Endothelial cell of umbilical vein (primary cell): ENCODE data around the gene NKX6-2. TPM values are rescaled to one million over a fixed set of nuclear protein-coding genes. Genes with fewer than 3 reads are reported as not detected.

Source experiments
- BruUV-seq: library from RNA; stranded (reverse); fragments of 400-500 nt; replicated peaks from 2 replicates; lab custom pipeline; 2021; lab: Mats Ljungman, UMichigan
- CTCF ChIA-PET: fragments of 300-600, 350-600 bp; sonication (Branson Sonifier 250); formaldehyde crosslinking; loops from one replicate; lab custom pipeline; 2021; ENCODE audit warnings: antibody characterized with exemption, inconsistent platforms; lab: Charles Lee
- POLR2A ChIA-PET: fragments of 300-600, 350-600 bp; sonication (Branson Sonifier 250); formaldehyde crosslinking; loops from one replicate; lab custom pipeline; 2021; ENCODE audit warnings: antibody characterized with exemption, inconsistent platforms; lab: Charles Lee
- DNase-seq: peaks from one replicate; pipeline ENCODE4 v3.0.0-alpha.2; 2011; ENCODE audit warnings: low read depth, low spot score
- FAIRE-seq: peaks from 2 replicates; lab custom pipeline; 2011; peaks lifted over from hg19 to GRCh38; lab: Jason Lieb, UNC
- H2AFZ ChIP-seq: 2 replicates; pipeline ENCODE4 v1.6.0; 2012; ENCODE audit warnings: low read depth, low read length, control low read depth, inconsistent platforms
- H3K27ac ChIP-seq: 2 replicates; pipeline ENCODE4 v1.5.1; 2011; ENCODE audit warnings: low read depth, mild to moderate bottlenecking, control low read depth, low read length, moderate library complexity; ENCODE audit not compliant: insufficient read depth
- H3K27me3 ChIP-seq, 2 experiments: 2 replicates each; pipeline versions ENCODE4 v1.6.0 to v1.6.1; 2011; ENCODE audit warnings: low read length in 2 of 2, mixed read lengths in 1 of 2; ENCODE audit not compliant: control insufficient read depth in 2 of 2, insufficient read depth in 2 of 2
- H3K36me3 ChIP-seq, 2 experiments: 2 replicates in 1 of 2; 3 replicates in 1 of 2; pipeline ENCODE4 v1.5.1; 2011; ENCODE audit warnings: low read length in 2 of 2, mild to moderate bottlenecking in 1 of 2, moderate library complexity in 1 of 2; ENCODE audit not compliant: control insufficient read depth in 2 of 2, insufficient read depth in 2 of 2; ENCODE audit errors: extremely low read depth in 1 of 2
- H3K4me1 ChIP-seq: 3 replicates; pipeline ENCODE4 v1.5.1; 2011; ENCODE audit warnings: mild to moderate bottlenecking, low read length; ENCODE audit not compliant: control insufficient read depth, insufficient read depth; ENCODE audit errors: extremely low read depth
- H3K4me2 ChIP-seq: 2 replicates; pipeline ENCODE4 v1.6.1; 2011; ENCODE audit warnings: low read length, control low read depth, mixed read lengths; ENCODE audit not compliant: insufficient read depth
- H3K4me3 ChIP-seq, 3 experiments: fragments of 200-600 bp in 1 of 3; sonication (generic), shearing (Covaris generic) in 1 of 3; replicated peaks in 1 of 3; 2 replicates each; pipeline ENCODE4 v1.5.1; 2011 to 2016; ENCODE audit warnings: control low read depth in 3 of 3, low read length in 3 of 3, mild to moderate bottlenecking in 2 of 3, inconsistent platforms in 1 of 3, low read depth in 1 of 3, moderate library complexity in 1 of 3; ENCODE audit not compliant: insufficient read depth in 1 of 3
- H3K79me2 ChIP-seq: 2 replicates; pipeline ENCODE4 v1.6.0; 2012; ENCODE audit warnings: low read length, inconsistent platforms; ENCODE audit not compliant: control insufficient read depth, insufficient read depth
- H3K9ac ChIP-seq: replicated peaks from 2 replicates; pipeline ENCODE3; 2011; ENCODE audit warnings: low read length, control low read depth; ENCODE audit not compliant: insufficient read depth; ENCODE audit errors: extremely low read depth
- H3K9me1 ChIP-seq: replicated peaks from 3 replicates; pipeline ENCODE4 v1.6.0; 2011; ENCODE audit warnings: mild to moderate bottlenecking, low read length; ENCODE audit not compliant: control insufficient read depth, insufficient read depth; ENCODE audit errors: extremely low read depth
- H3K9me3 ChIP-seq: replicated peaks from 2 replicates; pipeline ENCODE4 v1.5.1; 2012; ENCODE audit warnings: low read length, inconsistent platforms; ENCODE audit not compliant: control insufficient read depth, insufficient read depth
- H4K20me1 ChIP-seq: replicated peaks from 2 replicates; pipeline ENCODE3; 2011; ENCODE audit warnings: mild to moderate bottlenecking, low read length; ENCODE audit not compliant: control insufficient read depth, insufficient read depth; ENCODE audit errors: extremely low read depth
- EZH2 ChIP-seq: IDR thresholded peaks from 2 replicates; pipeline ENCODE4 v1.6.1; 2012; ENCODE audit warnings: borderline replicate concordance, low read depth, mild to moderate bottlenecking, moderate library complexity, low read length, inconsistent platforms; ENCODE audit not compliant: severe bottlenecking
- FOS ChIP-seq: IDR thresholded peaks from 2 replicates; pipeline ENCODE4 v1.6.1; 2011; ENCODE audit warnings: mild to moderate bottlenecking, low read length, moderate library complexity, borderline replicate concordance; ENCODE audit not compliant: insufficient read depth
- GATA2 ChIP-seq: IDR thresholded peaks from 2 replicates; pipeline ENCODE4 v1.7.0; 2011; ENCODE audit warnings: low read depth, mild to moderate bottlenecking, moderate library complexity, mixed read lengths, low read length; ENCODE audit not compliant: insufficient read length, insufficient read depth
- JUN ChIP-seq: IDR thresholded peaks from 2 replicates; pipeline ENCODE4 v1.6.1; 2011; ENCODE audit warnings: borderline replicate concordance, low read depth; ENCODE audit not compliant: insufficient read length, insufficient read depth
- MYC ChIP-seq: IDR thresholded peaks from one replicate; pipeline ENCODE4 v1.6.1; 2011; ENCODE audit warnings: mild to moderate bottlenecking, low read depth, low read length
- POLR2A ChIP-seq: IDR thresholded peaks from 2 replicates; pipeline ENCODE4 v1.6.1; 2012; ENCODE audit warnings: low read depth, mild to moderate bottlenecking, control low read depth, low read length
- POLR2AphosphoS5 ChIP-seq: IDR thresholded peaks from 2 replicates; pipeline ENCODE4 v1.6.1; 2012; ENCODE audit warnings: low read depth, mild to moderate bottlenecking, control low read depth, low read length, moderate library complexity; ENCODE audit not compliant: insufficient read depth
- dilution Hi-C: fragments of 300-500 bp; cut with MboI; formaldehyde crosslinking; loops from one replicate; pipeline ENCODE4 v1.15.0; 2019; ENCODE audit warnings: low sequenced_read_pairs; ENCODE audit not compliant: extremely low pct_ligation_motif_present
- intact Hi-C: fragments of 100-400 bp; cut with micrococcal nuclease; formaldehyde crosslinking; loops from one replicate; pipeline ENCODE4 v1.10.0; 2022
- polyA plus RNA-seq, 4 experiments: library from polyadenylated mRNA; depleted of rRNA in 3 of 4; stranded (reverse) in 3 of 4; unstranded in 1 of 4; fragments of >200 nt; gene quantifications; 2 replicates each; pipeline versions ENCODE4 v1.2.1 to v1.2.3, GENCODE V29; 2011 to 2012; ENCODE audit warnings: missing spikeins in 1 of 4
- total RNA-seq: library from RNA; stranded (reverse); gene quantifications from 2 replicates; pipeline ENCODE4 v1.2.3, GENCODE V29; 2021
- TF ChIP-seq, protein P1 (sequence below), 2 donors: IDR thresholded peaks; 1 replicate in 1 of 2; 2 replicates in 1 of 2; pipeline ENCODE4 v1.5.1; 2011; ENCODE audit warnings: low read length in 2 of 2, mild to moderate bottlenecking in 2 of 2, moderate library complexity in 2 of 2, control low read depth in 1 of 2, inconsistent platforms in 1 of 2, low read depth in 1 of 2; ENCODE audit not compliant: insufficient read depth in 1 of 2; ENCODE audit errors: extremely low read depth in 1 of 2
- TF ChIP-seq, protein P2 (sequence below): IDR thresholded peaks from 2 replicates; pipeline ENCODE4 v1.6.1; 2011; ENCODE audit not compliant: insufficient read depth, insufficient read length

The NKX6-2 gene
- total and polyA plus RNA-seq, 2 donors (not counting 3 experiments of a cell fraction or from before 2014, with no cell fraction given), result not detected

DNA sequence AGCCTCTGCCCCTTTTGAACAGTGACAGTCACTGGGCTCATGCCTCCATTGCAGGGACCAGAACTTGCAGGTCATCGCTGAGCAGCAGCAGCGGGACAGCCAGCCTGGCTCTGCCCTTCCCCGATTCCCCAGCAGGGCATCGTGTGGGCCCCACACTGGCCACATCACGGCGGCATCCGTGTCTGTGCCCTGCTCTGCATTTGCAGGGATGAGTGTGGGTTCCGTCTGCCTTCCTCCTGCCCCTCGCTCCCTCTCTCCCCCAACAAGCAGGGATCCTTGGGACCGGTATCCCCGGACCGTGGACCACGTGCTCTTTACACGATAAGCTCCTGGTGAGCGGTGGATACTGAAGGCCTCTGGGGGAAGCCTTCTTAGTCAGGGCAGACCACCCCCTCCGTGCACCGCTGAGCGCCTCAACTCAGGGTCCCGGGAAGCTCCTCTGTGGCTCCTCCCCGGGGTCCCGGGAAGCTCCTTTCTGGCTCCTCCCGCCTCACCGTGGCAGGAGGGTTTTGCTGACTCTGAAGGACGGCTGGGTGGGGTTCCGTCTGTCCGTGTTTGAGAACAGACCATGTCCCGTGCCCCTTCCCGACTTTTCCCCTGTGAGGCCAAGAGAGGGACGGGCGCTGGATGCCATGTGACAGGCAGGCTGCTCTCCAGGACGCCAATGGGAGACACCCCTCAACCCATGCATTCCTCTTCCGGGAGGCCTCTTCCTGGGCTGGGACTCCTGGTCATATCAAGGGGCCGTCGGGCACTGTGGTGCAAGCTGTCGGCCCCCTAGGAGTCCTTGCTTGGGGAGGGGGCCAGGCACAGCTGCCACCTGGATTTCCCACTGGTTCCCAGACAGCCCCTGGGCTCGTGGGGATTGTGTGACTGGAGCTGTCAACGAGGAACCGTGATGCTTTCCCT, 23.5 kb upstream of the NKX6-2 start:
- intact Hi-C loops (no loop called here), dilution Hi-C loops (no loop called here)
- no peak for DNase-seq
- no peak overlapping the region for H3K27ac ChIP-seq
- H3K4me1 ChIP-seq, result no peaks in the 10 kb centered on the region
- no peak overlapping the region for H2AFZ ChIP-seq
- ChIA-PET CTCF (no interaction called here), POLR2A (no interaction called here)
- no TSS peak for BruUV-seq
- no peaks in the 10 kb centered on the region for H4K20me1 ChIP-seq
- no peaks in the 10 kb centered on the region for H3K36me3 ChIP-seq
- no peak for TF ChIP-seq GATA2
- TF ChIP-seq MYC, result no peak
- TF ChIP-seq, protein P1, sequence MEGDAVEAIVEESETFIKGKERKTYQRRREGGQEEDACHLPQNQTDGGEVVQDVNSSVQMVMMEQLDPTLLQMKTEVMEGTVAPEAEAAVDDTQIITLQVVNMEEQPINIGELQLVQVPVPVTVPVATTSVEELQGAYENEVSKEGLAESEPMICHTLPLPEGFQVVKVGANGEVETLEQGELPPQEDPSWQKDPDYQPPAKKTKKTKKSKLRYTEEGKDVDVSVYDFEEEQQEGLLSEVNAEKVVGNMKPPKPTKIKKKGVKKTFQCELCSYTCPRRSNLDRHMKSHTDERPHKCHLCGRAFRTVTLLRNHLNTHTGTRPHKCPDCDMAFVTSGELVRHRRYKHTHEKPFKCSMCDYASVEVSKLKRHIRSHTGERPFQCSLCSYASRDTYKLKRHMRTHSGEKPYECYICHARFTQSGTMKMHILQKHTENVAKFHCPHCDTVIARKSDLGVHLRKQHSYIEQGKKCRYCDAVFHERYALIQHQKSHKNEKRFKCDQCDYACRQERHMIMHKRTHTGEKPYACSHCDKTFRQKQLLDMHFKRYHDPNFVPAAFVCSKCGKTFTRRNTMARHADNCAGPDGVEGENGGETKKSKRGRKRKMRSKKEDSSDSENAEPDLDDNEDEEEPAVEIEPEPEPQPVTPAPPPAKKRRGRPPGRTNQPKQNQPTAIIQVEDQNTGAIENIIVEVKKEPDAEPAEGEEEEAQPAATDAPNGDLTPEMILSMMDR (IDR thresholded peaks at IDR 0.05; ENCODE audit: extremely low read depth in 1 of 2, insufficient read depth in 1 of 2, low read depth in 1 of 2, low read length in 2 of 2), result no peak
- TF ChIP-seq POLR2AphosphoS5, result no peak
- no peak for TF ChIP-seq JUN
- TF ChIP-seq, protein P2, sequence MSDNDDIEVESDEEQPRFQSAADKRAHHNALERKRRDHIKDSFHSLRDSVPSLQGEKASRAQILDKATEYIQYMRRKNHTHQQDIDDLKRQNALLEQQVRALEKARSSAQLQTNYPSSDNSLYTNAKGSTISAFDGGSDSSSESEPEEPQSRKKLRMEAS, result no peak
- TF ChIP-seq EZH2, result no peak
- no peak for TF ChIP-seq POLR2A
- no peak for TF ChIP-seq FOS
- H3K27me3 ChIP-seq, result no peaks in the 10 kb centered on the region
- H3K9me1 ChIP-seq, result no peaks in the 10 kb centered on the region
- no peaks in the 10 kb centered on the region for H3K79me2 ChIP-seq
- H3K9me3 ChIP-seq, result no peaks in the 10 kb centered on the region
- H3K4me3 ChIP-seq, result no peak overlapping the region
- no peak overlapping the region for H3K4me2 ChIP-seq
- H3K9ac ChIP-seq, result no peak overlapping the region
- FAIRE-seq, result no peak
